Activated T-helper 1 cell treated with anti-CD3 and anti-CD28 coated beads, Interleukin-12 subunit alpha, Interleukin-12 subunit beta, Interleukin-2, Interleukin-4 antibody, amounts not matched to agents 30 ng/mL and 10 ng/mL and 1 ng/mL, durations not matched to agents 14 hours and 24 hours and 36 hours (primary cell): Measurements from ENCODE around the gene BLCAP. TPM values are rescaled to one million over a fixed set of nuclear protein-coding genes. Genes with fewer than 3 reads are reported as not detected.
"Not testable (repeated sequence)": the region's sequence is repeated elsewhere in the genome, so short reads cannot be mapped to it uniquely, and the experiment has no call there.

Source experiments
- DNase-seq: peaks from one replicate; pipeline ENCODE4 v3.0.0; 2021; ENCODE audit warnings: low spot score
- H3K27ac Mint-ChIP-seq: one replicate; pipeline ENCODE4 v1.8.0; 2021; ENCODE audit warnings: mild to moderate bottlenecking, mixed read lengths
- H3K27me3 Mint-ChIP-seq: one replicate; pipeline ENCODE4 v1.8.0; 2022; ENCODE audit warnings: mild to moderate bottlenecking, moderate library complexity, mixed read lengths; ENCODE audit not compliant: insufficient read depth
- H3K36me3 Mint-ChIP-seq: one replicate; pipeline ENCODE4 v1.8.0; 2021; ENCODE audit warnings: low read depth, mixed read lengths
- H3K4me1 Mint-ChIP-seq: one replicate; pipeline ENCODE4 v1.8.0; 2021; ENCODE audit warnings: low read depth, mixed read lengths
- H3K4me3 Mint-ChIP-seq: one replicate; pipeline ENCODE4 v1.8.0; 2021; ENCODE audit warnings: mild to moderate bottlenecking, moderate library complexity, mixed read lengths
- H3K9me3 Mint-ChIP-seq: one replicate; pipeline ENCODE4 v1.8.0; 2021; ENCODE audit warnings: mixed read lengths
- intact Hi-C: fragments of 100-400 bp; cut with micrococcal nuclease; formaldehyde crosslinking; loops from one replicate; pipeline ENCODE4 v1.15.1; 2024
- total RNA-seq: library from RNA; stranded (reverse); gene quantifications from 2 replicates; pipeline ENCODE4 v1.2.3, GENCODE V29; 2022

The BLCAP gene
- total RNA-seq, 1 donor from 2014 or later, result 32.1 TPM

- H3K27me3 Mint-ChIP-seq, result peaks cover 23% of the 10 kb centered on the region
- intact Hi-C loops, H3K36me3 Mint-ChIP-seq, H3K4me1 Mint-ChIP-seq, H3K27ac Mint-ChIP-seq, H3K9me3 Mint-ChIP-seq, H3K4me3 Mint-ChIP-seq, DNase-seq: not testable (repeated sequence)
Measured at GRCh38 chr20:37550101-37550920, 22.6 kb upstream of the BLCAP start.

GRCh38 chr20:37547912-37548311 is 20.2 kb upstream of the BLCAP start:
- intact Hi-C loops, result no loop called here
- no peaks in the 10 kb centered on the region for H3K36me3 Mint-ChIP-seq
- H3K4me1 Mint-ChIP-seq, result peaks cover 5% of the 10 kb centered on the region
- H3K9me3 Mint-ChIP-seq, result no peaks in the 10 kb centered on the region
- no peak overlapping the region for H3K4me3 Mint-ChIP-seq
- H3K27ac Mint-ChIP-seq, result no peak overlapping the region
- DNase-seq, result no peak
- peaks cover 17% of the 10 kb centered on the region for H3K27me3 Mint-ChIP-seq

- no peak overlapping the region for H3K27ac Mint-ChIP-seq
- H3K27me3 Mint-ChIP-seq, result peaks cover 4% of the 10 kb centered on the region
- no peaks in the 10 kb centered on the region for H3K4me1 Mint-ChIP-seq
- intact Hi-C loops, result no loop called here
- no peaks in the 10 kb centered on the region for H3K36me3 Mint-ChIP-seq
- DNase-seq, result no peak
- H3K4me3 Mint-ChIP-seq, result no peak overlapping the region
- H3K9me3 Mint-ChIP-seq, result no peaks in the 10 kb centered on the region
Measured at GRCh38 chr20:37545516-37545915, 17.8 kb upstream of the BLCAP start.

- no peak overlapping the region for H3K27ac Mint-ChIP-seq
- no peaks in the 10 kb centered on the region for H3K9me3 Mint-ChIP-seq
- H3K27me3 Mint-ChIP-seq, result peaks cover 4% of the 10 kb centered on the region
- no peaks in the 10 kb centered on the region for H3K4me1 Mint-ChIP-seq
- no peaks in the 10 kb centered on the region for H3K36me3 Mint-ChIP-seq
- no peak for DNase-seq
- H3K4me3 Mint-ChIP-seq, result no peak overlapping the region
- intact Hi-C loops, result no loop called here
Measured at GRCh38 chr20:37544386-37544785, 16.7 kb upstream of the BLCAP start.

- no peak for DNase-seq
- H3K27me3 Mint-ChIP-seq, result peaks cover 7% of the 10 kb centered on the region
- no peak overlapping the region for H3K4me3 Mint-ChIP-seq
- no peaks in the 10 kb centered on the region for H3K4me1 Mint-ChIP-seq
- no peaks in the 10 kb centered on the region for H3K9me3 Mint-ChIP-seq
- H3K36me3 Mint-ChIP-seq, result no peaks in the 10 kb centered on the region
- H3K27ac Mint-ChIP-seq, result no peak overlapping the region
- intact Hi-C loops, result no loop called here
Measured at GRCh38 chr20:37543828-37544227, 16.2 kb upstream of the BLCAP start.

GRCh38 chr20:37542281-37542680 is 14.6 kb upstream of the BLCAP start:
- intact Hi-C loops, result no loop called here
- no peak for DNase-seq
- peaks cover 7% of the 10 kb centered on the region for H3K27me3 Mint-ChIP-seq
- no peaks in the 10 kb centered on the region for H3K4me1 Mint-ChIP-seq
- no peaks in the 10 kb centered on the region for H3K36me3 Mint-ChIP-seq
- no peak overlapping the region for H3K27ac Mint-ChIP-seq
- no peaks in the 10 kb centered on the region for H3K9me3 Mint-ChIP-seq
- no peak overlapping the region for H3K4me3 Mint-ChIP-seq

GRCh38 chr20:37541326-37541725 is 13.7 kb upstream of the BLCAP start:
- no peak overlapping the region for H3K27ac Mint-ChIP-seq
- H3K9me3 Mint-ChIP-seq, result no peaks in the 10 kb centered on the region
- peaks cover 7% of the 10 kb centered on the region for H3K27me3 Mint-ChIP-seq
- H3K4me3 Mint-ChIP-seq, result no peak overlapping the region
- H3K36me3 Mint-ChIP-seq, result no peaks in the 10 kb centered on the region
- no peak for DNase-seq
- H3K4me1 Mint-ChIP-seq, result no peaks in the 10 kb centered on the region
- intact Hi-C loops, result no loop called here

- H3K36me3 Mint-ChIP-seq, H3K27me3 Mint-ChIP-seq, intact Hi-C loops, H3K9me3 Mint-ChIP-seq, H3K4me3 Mint-ChIP-seq, H3K4me1 Mint-ChIP-seq, DNase-seq, H3K27ac Mint-ChIP-seq: not testable (repeated sequence)
Measured at GRCh38 chr20:37540838-37541237, 13.2 kb upstream of the BLCAP start.

- Mint-ChIP-seq H3K9me3 (no peaks in the 10 kb centered on the region), H3K4me1 (no peaks in the 10 kb centered on the region), H3K27me3 (peaks cover 7% of the 10 kb centered on the region), H3K36me3 (no peaks in the 10 kb centered on the region), H3K4me3 (no peak overlapping the region), H3K27ac (no peak overlapping the region)
- intact Hi-C loops, result no loop called here
- DNase-seq, result no peak
Measured at GRCh38 chr20:37540001-37540400, 12.3 kb upstream of the BLCAP start.

- Mint-ChIP-seq H3K27ac (no peak overlapping the region), H3K27me3 (peaks cover 7% of the 10 kb centered on the region), H3K4me1 (peaks cover 5% of the 10 kb centered on the region), H3K9me3 (no peaks in the 10 kb centered on the region), H3K36me3 (no peaks in the 10 kb centered on the region), H3K4me3 (no peak overlapping the region)
- intact Hi-C loops, result no loop called here
- DNase-seq, result no peak
Measured at GRCh38 chr20:37539424-37539823, 11.7 kb upstream of the BLCAP start.

GRCh38 chr20:37538003-37538402 is 10.3 kb upstream of the BLCAP start:
- Mint-ChIP-seq H3K9me3 (no peaks in the 10 kb centered on the region), H3K4me3 (no peak overlapping the region), H3K27ac (no peak overlapping the region), H3K27me3 (peaks cover 5% of the 10 kb centered on the region), H3K36me3 (no peaks in the 10 kb centered on the region), H3K4me1 (peaks cover 7% of the 10 kb centered on the region)
- intact Hi-C loops, result no loop called here
- no peak for DNase-seq

GRCh38 chr20:37537505-37537904 is 9.8 kb upstream of the BLCAP start:
- DNase-seq, result no peak
- Mint-ChIP-seq H3K4me3 (no peak overlapping the region), H3K4me1 (peaks cover 7% of the 10 kb centered on the region), H3K27me3 (peaks cover 5% of the 10 kb centered on the region), H3K9me3 (no peaks in the 10 kb centered on the region), H3K36me3 (no peaks in the 10 kb centered on the region), H3K27ac (no peak overlapping the region)
- intact Hi-C loops, result no loop called here

GRCh38 chr20:37535443-37536132 is 7.9 kb upstream of the BLCAP start:
- intact Hi-C loops, result no loop called here
- no peak for DNase-seq
- Mint-ChIP-seq H3K4me3 (no peak overlapping the region), H3K4me1 (peaks cover 7% of the 10 kb centered on the region), H3K9me3 (no peaks in the 10 kb centered on the region), H3K27ac (no peak overlapping the region), H3K36me3 (no peaks in the 10 kb centered on the region), H3K27me3 (peaks cover 5% of the 10 kb centered on the region)
